ENCODE measurements around the gene SSR1.

GRCh38 chr6:7316658-7317533 is 3.9 kb upstream of the SSR1 start:
- TF ChIP-seq CTCF (conservative IDR thresholded peaks at IDR 0.05; ENCODE audit: low read depth in 2 of 2) (no peak), POLR2AphosphoS5 (IDR thresholded peaks at IDR 0.05; ENCODE audit: low read depth) (no peak), EZH2 (IDR thresholded peaks at IDR 0.05; ENCODE audit: low read depth, unreplicated experiment) (no peak), REST (IDR thresholded peaks at IDR 0.05; ENCODE audit: unreplicated experiment) (no peak), ZNF114 (CRISPR knock-in tag; IDR thresholded peaks at IDR 0.05) (no peak), CREB1 (CRISPR knock-in tag; IDR thresholded peaks at IDR 0.05; ENCODE audit: low read depth) (no peak)
